H1 (cell line): Measurements from ENCODE around the gene SHISAL1. TPM values are rescaled to one million over a fixed set of nuclear protein-coding genes. Genes with fewer than 3 reads are reported as not detected.

Experiments used
- polyA plus RNA-seq, 7 experiments: library from polyadenylated mRNA; depleted of rRNA in 3 of 7; stranded (reverse) in 5 of 7; unstranded in 2 of 7; fragments of >200 nt in 5 of 7; fragments of 200-250 nt in 2 of 7; gene quantifications; 1 replicate in 5 of 7; 2 replicates in 1 of 7; 4 replicates in 1 of 7; pipeline versions ENCODE4 v1.2.1 to v1.2.3, GENCODE V29; 2011 to 2013; ENCODE audit warnings: missing spikeins in 2 of 7, mixed read lengths in 2 of 7
- total RNA-seq: library from RNA; stranded (reverse); fragmentation: NEBNext Ultra II Directional; extraction: Animal tissue kit (Norgen Biotek cat#: 25700); gene quantifications from 2 replicates; pipeline ENCODE4 v1.2.1, GENCODE V29; 2021

The SHISAL1 gene
- total and polyA plus RNA-seq, 2 of the 8 experiments (the other 6 are each of a cell fraction or from before 2014, with no cell fraction given) = 3.7 to 5.8 TPM

Other genes starting within 250 kb of the SHISAL1 start
- gene PARVG, start 132.0 kb downstream of the SHISAL1 start, total RNA-seq = 0.37 and 0.50 TPM in 2 replicates
- gene PARVG, start 132.0 kb downstream of the SHISAL1 start, polyA plus RNA-seq (2011; rRNA removed) = 0.80 and 1.5 TPM in 2 replicates
- 27.5 and 28.3 TPM in 2 replicates for gene RTL6, start 185.3 kb upstream of the SHISAL1 start, total RNA-seq
- gene RTL6, start 185.3 kb upstream of the SHISAL1 start, polyA plus RNA-seq (2011; rRNA removed) = 16.4 and 22.9 TPM in 2 replicates